HG02763 (cell line): ENCODE results near the gene RPL5.
A peak's percentile ranks its signal among the peaks of the same experiment; 100 is the strongest.

Source experiments
- ATAC-seq: cut with Tn5 transposase; IDR thresholded peaks from one replicate; pipeline ENCODE4 v1.9.1; 2021; ENCODE audit warnings: mild to moderate bottlenecking, moderate library complexity; ENCODE audit not compliant: unreplicated experiment

Gene RPL5

GRCh38 chr1:92853299-92853698 lies 21.5 kb downstream of the RPL5 start:
- ATAC-seq: no peak

- no peak for ATAC-seq
Observed at GRCh38 chr1:92854101-92854785, 22.4 kb downstream of the RPL5 start.

GRCh38 chr1:92855236-92855635 lies 23.4 kb downstream of the RPL5 start:
- no peak for ATAC-seq

- no peak for ATAC-seq
Observed at GRCh38 chr1:92857817-92858216, 26.0 kb downstream of the RPL5 start.

- ATAC-seq: peak; percentile 65
Observed at GRCh38 chr1:92858564-92859399, 26.9 kb downstream of the RPL5 start.

- ATAC-seq: no peak
Observed at GRCh38 chr1:92859400-92860039, 27.7 kb downstream of the RPL5 start.

- ATAC-seq: no peak
Observed at GRCh38 chr1:92862605-92863004, 30.8 kb downstream of the RPL5 start.

- ATAC-seq: no peak
Observed at GRCh38 chr1:92864131-92864530, 32.3 kb downstream of the RPL5 start.

GRCh38 chr1:92870591-92870990 lies 38.8 kb downstream of the RPL5 start:
- no peak for ATAC-seq

- ATAC-seq: no peak
Observed at GRCh38 chr1:92872719-92873118, 40.9 kb downstream of the RPL5 start.

- ATAC-seq: no peak
Observed at GRCh38 chr1:92874987-92875386, 43.1 kb downstream of the RPL5 start.

- no peak for ATAC-seq
Observed at GRCh38 chr1:92876351-92876750, 44.5 kb downstream of the RPL5 start.

GRCh38 chr1:92877081-92877711 lies 45.4 kb downstream of the RPL5 start:
- no peak for ATAC-seq

GRCh38 chr1:92877792-92878191 lies 46.0 kb downstream of the RPL5 start:
- no peak for ATAC-seq

GRCh38 chr1:92879316-92879968 lies 47.6 kb downstream of the RPL5 start:
- no peak for ATAC-seq

GRCh38 chr1:92881391-92881790 lies 49.6 kb downstream of the RPL5 start:
- no peak for ATAC-seq

GRCh38 chr1:92882819-92883218 lies 51.0 kb downstream of the RPL5 start:
- no peak for ATAC-seq

- no peak for ATAC-seq
Observed at GRCh38 chr1:92883297-92883696, 51.5 kb downstream of the RPL5 start.

GRCh38 chr1:92884195-92884594 lies 52.4 kb downstream of the RPL5 start:
- ATAC-seq: no peak

GRCh38 chr1:92886886-92887419 lies 55.1 kb downstream of the RPL5 start:
- ATAC-seq: no peak

- no peak for ATAC-seq
Observed at GRCh38 chr1:92887465-92887864, 55.6 kb downstream of the RPL5 start.
